Suprapubic skin (tissue), 4 donors: ENCODE data around the gene GLUD2. TPM values are rescaled to one million over a fixed set of nuclear protein-coding genes. Genes with fewer than 3 reads are reported as not detected.

Experiments
- DNase-seq, 2 donors: peaks; one replicate each; pipeline ENCODE4 v3.0.0-alpha.2; 2019; ENCODE audit warnings: low spot score in 2 of 2
- H3K27ac ChIP-seq: fragments of 200-600 bp; sonication (generic); one replicate; pipeline ENCODE4 v1.5.1; 2019
- H3K27me3 ChIP-seq: fragments of 200-600 bp; sonication (generic); one replicate; pipeline ENCODE4 v1.5.1; 2019
- H3K36me3 ChIP-seq: fragments of 200-600 bp; sonication (generic); one replicate; pipeline ENCODE4 v1.5.1; 2019
- H3K4me1 ChIP-seq: fragments of 200-600 bp; sonication (generic); one replicate; pipeline ENCODE4 v1.5.1; 2019
- H3K4me3 ChIP-seq: fragments of 200-600 bp; sonication (generic); one replicate; pipeline ENCODE4 v1.5.1; 2019; ENCODE audit warnings: mild to moderate bottlenecking
- H3K9me3 ChIP-seq: fragments of 200-600 bp; sonication (generic); one replicate; pipeline ENCODE4 v1.5.1; 2019
- CTCF ChIP-seq, 2 donors: fragments of 200-600 bp in 1 of 2; fragments of 450-650 bp in 1 of 2; sonication (generic) in 1 of 2; IDR thresholded peaks; one replicate each; pipeline ENCODE4 v1.5.1; 2016 to 2019; ENCODE audit warnings: antibody characterized with exemption in 2 of 2, mild to moderate bottlenecking in 1 of 2, moderate library complexity in 1 of 2
- EP300 ChIP-seq: sonication (generic); formaldehyde crosslinking; IDR thresholded peaks from one replicate; pipeline ENCODE4 v1.6.1; 2017; ENCODE audit warnings: antibody characterized with exemption
- POLR2A ChIP-seq, 2 donors: fragments of 450-650 bp; IDR thresholded peaks; one replicate each; pipeline ENCODE4 v1.6.1; 2017; ENCODE audit warnings: antibody characterized with exemption in 2 of 2, mild to moderate bottlenecking in 2 of 2, moderate library complexity in 2 of 2
- POLR2AphosphoS5 ChIP-seq, 3 donors: sonication (generic); formaldehyde crosslinking; IDR thresholded peaks; one replicate each; pipeline ENCODE4 v1.6.1; 2017; ENCODE audit warnings: antibody characterized with exemption in 3 of 3
- WGBS: methylation state at CpG from one replicate; pipeline ENCODE4 v1.1.5; 2018; 5-methylcytosine and 5-hydroxymethylcytosine counted together
- total RNA-seq, 4 donors: library from RNA; depleted of rRNA; stranded (reverse); fragments of >200 nt; gene quantifications; one replicate each; pipeline ENCODE4 v1.1.0, GENCODE V29; 2016

The GLUD2 gene
- total RNA-seq, 4 donors from 2014 or later = 1.8 to 2.7 (median 2.1) TPM

- DNase-seq = no peak
- no peaks in the 10 kb centered on the region for H3K4me1 ChIP-seq
- no peaks in the 10 kb centered on the region for H3K36me3 ChIP-seq
- no peak overlapping the region for H3K27ac ChIP-seq
- no peaks in the 10 kb centered on the region for H3K9me3 ChIP-seq
- WGBS = 63% methylated on average over 2 of the region's 2 CpGs
- no peaks in the 10 kb centered on the region for H3K27me3 ChIP-seq
- no peak overlapping the region for H3K4me3 ChIP-seq
- TF ChIP-seq CTCF (IDR thresholded peaks at IDR 0.05) (no peak), EP300 (no peak), POLR2AphosphoS5 (IDR thresholded peaks at IDR 0.05) (no peak), POLR2A (IDR thresholded peaks at IDR 0.05) (no peak)
Observed at GRCh38 chrX:121093011-121093410, 45.6 kb downstream of the GLUD2 start.

Other genes with a start within 250 kb of the GLUD2 start
- gene CT47B1, start 171.7 kb upstream of the GLUD2 start, total RNA-seq = not detected
- not detected for gene CT47A11, start 110.5 kb upstream of the GLUD2 start, total RNA-seq
- gene CT47A10, start 105.6 kb upstream of the GLUD2 start, total RNA-seq = not detected
- gene CT47A9, start 100.7 kb upstream of the GLUD2 start, total RNA-seq = not detected
- not detected for gene CT47A8, start 95.9 kb upstream of the GLUD2 start, total RNA-seq
- gene CT47A7, start 91.0 kb upstream of the GLUD2 start, total RNA-seq = not detected
- not detected for gene CT47A6, start 86.1 kb upstream of the GLUD2 start, total RNA-seq
- not detected for gene CT47A5, start 81.3 kb upstream of the GLUD2 start, total RNA-seq
- not detected for gene CT47A4, start 76.4 kb upstream of the GLUD2 start, total RNA-seq
- gene CT47A3, start 71.5 kb upstream of the GLUD2 start, total RNA-seq = not detected
- not detected for gene CT47A2, start 66.7 kb upstream of the GLUD2 start, total RNA-seq
- gene CT47A1, start 61.9 kb upstream of the GLUD2 start, total RNA-seq = not detected